Peyer's patch (tissue), 4 donors: ENCODE data around the gene RIPK4. TPM values are rescaled to one million over a fixed set of nuclear protein-coding genes. Genes with fewer than 3 reads are reported as not detected.
"Not testable (repeated sequence)": the region's sequence is repeated elsewhere in the genome, so short reads cannot be mapped to it uniquely, and the experiment has no call there.

ENCODE experiments used
- DNase-seq, 3 donors: peaks; one replicate each; pipeline ENCODE4 v3.0.0-alpha.2; 2017 to 2019
- H3K27ac ChIP-seq, 4 donors: fragments of 200-600 bp; sonication (generic); one replicate each; pipeline ENCODE4 v1.5.1; 2016 to 2019
- H3K27me3 ChIP-seq, 2 donors: fragments of 200-600 bp; sonication (generic); one replicate each; pipeline ENCODE4 v1.5.1; 2019
- H3K36me3 ChIP-seq, 3 donors: fragments of 200-600 bp; sonication (generic); one replicate each; pipeline ENCODE4 v1.5.1; 2016 to 2019
- H3K4me1 ChIP-seq, 4 donors: fragments of 200-600 bp; sonication (generic); one replicate each; pipeline ENCODE4 v1.5.1; 2016 to 2019
- H3K4me3 ChIP-seq, 4 donors: fragments of 200-600 bp; sonication (generic); 1 replicate in 3 of 4; 2 replicates in 1 of 4; pipeline ENCODE4 v1.5.1; 2016 to 2019; ENCODE audit warnings: mild to moderate bottlenecking in 1 of 4
- H3K9me3 ChIP-seq, 4 donors: fragments of 200-600 bp; sonication (generic); one replicate each; pipeline ENCODE4 v1.5.1; 2016 to 2019; ENCODE audit warnings: mild to moderate bottlenecking in 1 of 4
- CTCF ChIP-seq, 6 experiments: fragments of 450-650 bp in 4 of 6; fragments of 200-600 bp in 2 of 6; sonication (generic) in 1 of 6; IDR thresholded peaks; one replicate each; pipeline ENCODE4 v1.5.1; 2017 to 2019; ENCODE audit warnings: antibody characterized with exemption in 6 of 6, mild to moderate bottlenecking in 3 of 6, moderate library complexity in 1 of 6
- POLR2A ChIP-seq, 2 donors: fragments of 450-650 bp; IDR thresholded peaks; one replicate each; pipeline ENCODE4 v1.5.1; 2017; ENCODE audit warnings: antibody characterized with exemption in 2 of 2, mild to moderate bottlenecking in 2 of 2, moderate library complexity in 2 of 2
- total RNA-seq, 4 donors: library from RNA; depleted of rRNA; stranded (reverse); fragments of >200 nt; gene quantifications; one replicate each; pipeline ENCODE4 v1.1.0, GENCODE V29; 2016

Gene RIPK4
- total RNA-seq, 4 donors from 2014 or later: 5.0 to 62.5 (median 31.3) TPM

GRCh38 chr21:41717573-41718330 lies 49.1 kb downstream of the RIPK4 start:
- H3K4me1 ChIP-seq: peaks cover 0 to 32% (median 4%) of the 10 kb centered on the region in 4 donors
- H3K4me3 ChIP-seq: no peak overlapping the region
- no peaks in the 10 kb centered on the region for H3K9me3 ChIP-seq
- TF ChIP-seq CTCF (IDR thresholded peaks at IDR 0.05) (no peak), POLR2A (IDR thresholded peaks at IDR 0.05) (no peak)
- no peaks in the 10 kb centered on the region for H3K36me3 ChIP-seq
- no peak overlapping the region for H3K27ac ChIP-seq
- DNase-seq: no peak
- H3K27me3 ChIP-seq: no peaks in the 10 kb centered on the region

GRCh38 chr21:41716751-41717150 lies 50.1 kb downstream of the RIPK4 start:
- no peaks in the 10 kb centered on the region for H3K36me3 ChIP-seq
- DNase-seq: no peak
- H3K27me3 ChIP-seq: no peaks in the 10 kb centered on the region
- H3K4me3 ChIP-seq: no peak overlapping the region
- peaks cover 0 to 42% (median 4%) of the 10 kb centered on the region in 4 donors for H3K4me1 ChIP-seq
- TF ChIP-seq CTCF (IDR thresholded peaks at IDR 0.05) (no peak), POLR2A (IDR thresholded peaks at IDR 0.05) (no peak)
- no peaks in the 10 kb centered on the region for H3K9me3 ChIP-seq
- peak overlapping the region in 2 of 4 donors; percentile 78 to 95 for H3K27ac ChIP-seq

GRCh38 chr21:41715649-41716281 lies 51.1 kb downstream of the RIPK4 start:
- Histone ChIP-seq H3K4me1 (peaks cover 0 to 51% (median 4%) of the 10 kb centered on the region in 4 donors), H3K4me3 (no peak overlapping the region), H3K27ac (peak overlapping the region in 3 of 4 donors; percentile 60 to 95 (median 78)), H3K27me3 (no peaks in the 10 kb centered on the region), H3K36me3 (no peaks in the 10 kb centered on the region), H3K9me3 (no peaks in the 10 kb centered on the region)
- DNase-seq: peak in 2 of 3 donors; percentile 85 to 86
- TF ChIP-seq CTCF (IDR thresholded peaks at IDR 0.05): no peak
- peak in 1 of 2 donors; percentile 54 for TF ChIP-seq POLR2A (IDR thresholded peaks at IDR 0.05)

- H3K36me3 ChIP-seq, DNase-seq, H3K27me3 ChIP-seq, H3K9me3 ChIP-seq: not testable (repeated sequence)
- Histone ChIP-seq H3K27ac (peak overlapping the region in 3 of 4 donors; percentile 15 to 95 (median 78)), H3K4me3 (peak overlapping the region in 2 of 4 donors; percentile 12 to 24), H3K4me1 (peaks cover 0 to 51% (median 4%) of the 10 kb centered on the region in 4 donors)
These were observed 52.5 kb downstream of the RIPK4 start for GRCh38 chr21:41714299-41714865.

- peak in 2 of 3 donors; percentile 86 to 90 for DNase-seq
- no peak for TF ChIP-seq CTCF (IDR thresholded peaks at IDR 0.05)
- peak in 1 of 2 donors; percentile 42 for TF ChIP-seq POLR2A (IDR thresholded peaks at IDR 0.05)
- Histone ChIP-seq H3K9me3 (no peaks in the 10 kb centered on the region), H3K4me1 (peaks cover 0 to 51% (median 4%) of the 10 kb centered on the region in 4 donors), H3K27me3 (no peaks in the 10 kb centered on the region), H3K4me3 (peak overlapping the region in 2 of 4 donors; percentile 24 to 47), H3K36me3 (no peaks in the 10 kb centered on the region), H3K27ac (peak overlapping the region in 3 of 4 donors; percentile 49 to 95 (median 78))
These were observed 53.2 kb downstream of the RIPK4 start for GRCh38 chr21:41713495-41714281.
